D721Med (cell line): ENCODE data around the gene NES.

Experiments used
- DNase-seq: peaks from one replicate; pipeline ENCODE4 v3.0.0; 2011; ENCODE audit warnings: low spot score; ENCODE audit not compliant: insufficient read length
- FAIRE-seq: peaks from 2 replicates; lab custom pipeline; 2011; peaks lifted over from hg19 to GRCh38; lab: Jason Lieb, UNC
- TF ChIP-seq, protein P1 (sequence below): IDR thresholded peaks from 2 replicates; pipeline ENCODE4 v1.5.1; 2012; ENCODE audit warnings: mild to moderate bottlenecking, control low read depth; ENCODE audit not compliant: insufficient read depth; ENCODE audit errors: missing control alignments

NES gene

GRCh38 chr1:156693848-156694689 is 16.9 kb upstream of the NES start:
- FAIRE-seq (no peak), DNase-seq (no peak)
- TF ChIP-seq, protein P1, sequence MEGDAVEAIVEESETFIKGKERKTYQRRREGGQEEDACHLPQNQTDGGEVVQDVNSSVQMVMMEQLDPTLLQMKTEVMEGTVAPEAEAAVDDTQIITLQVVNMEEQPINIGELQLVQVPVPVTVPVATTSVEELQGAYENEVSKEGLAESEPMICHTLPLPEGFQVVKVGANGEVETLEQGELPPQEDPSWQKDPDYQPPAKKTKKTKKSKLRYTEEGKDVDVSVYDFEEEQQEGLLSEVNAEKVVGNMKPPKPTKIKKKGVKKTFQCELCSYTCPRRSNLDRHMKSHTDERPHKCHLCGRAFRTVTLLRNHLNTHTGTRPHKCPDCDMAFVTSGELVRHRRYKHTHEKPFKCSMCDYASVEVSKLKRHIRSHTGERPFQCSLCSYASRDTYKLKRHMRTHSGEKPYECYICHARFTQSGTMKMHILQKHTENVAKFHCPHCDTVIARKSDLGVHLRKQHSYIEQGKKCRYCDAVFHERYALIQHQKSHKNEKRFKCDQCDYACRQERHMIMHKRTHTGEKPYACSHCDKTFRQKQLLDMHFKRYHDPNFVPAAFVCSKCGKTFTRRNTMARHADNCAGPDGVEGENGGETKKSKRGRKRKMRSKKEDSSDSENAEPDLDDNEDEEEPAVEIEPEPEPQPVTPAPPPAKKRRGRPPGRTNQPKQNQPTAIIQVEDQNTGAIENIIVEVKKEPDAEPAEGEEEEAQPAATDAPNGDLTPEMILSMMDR, result no peak

DNA sequence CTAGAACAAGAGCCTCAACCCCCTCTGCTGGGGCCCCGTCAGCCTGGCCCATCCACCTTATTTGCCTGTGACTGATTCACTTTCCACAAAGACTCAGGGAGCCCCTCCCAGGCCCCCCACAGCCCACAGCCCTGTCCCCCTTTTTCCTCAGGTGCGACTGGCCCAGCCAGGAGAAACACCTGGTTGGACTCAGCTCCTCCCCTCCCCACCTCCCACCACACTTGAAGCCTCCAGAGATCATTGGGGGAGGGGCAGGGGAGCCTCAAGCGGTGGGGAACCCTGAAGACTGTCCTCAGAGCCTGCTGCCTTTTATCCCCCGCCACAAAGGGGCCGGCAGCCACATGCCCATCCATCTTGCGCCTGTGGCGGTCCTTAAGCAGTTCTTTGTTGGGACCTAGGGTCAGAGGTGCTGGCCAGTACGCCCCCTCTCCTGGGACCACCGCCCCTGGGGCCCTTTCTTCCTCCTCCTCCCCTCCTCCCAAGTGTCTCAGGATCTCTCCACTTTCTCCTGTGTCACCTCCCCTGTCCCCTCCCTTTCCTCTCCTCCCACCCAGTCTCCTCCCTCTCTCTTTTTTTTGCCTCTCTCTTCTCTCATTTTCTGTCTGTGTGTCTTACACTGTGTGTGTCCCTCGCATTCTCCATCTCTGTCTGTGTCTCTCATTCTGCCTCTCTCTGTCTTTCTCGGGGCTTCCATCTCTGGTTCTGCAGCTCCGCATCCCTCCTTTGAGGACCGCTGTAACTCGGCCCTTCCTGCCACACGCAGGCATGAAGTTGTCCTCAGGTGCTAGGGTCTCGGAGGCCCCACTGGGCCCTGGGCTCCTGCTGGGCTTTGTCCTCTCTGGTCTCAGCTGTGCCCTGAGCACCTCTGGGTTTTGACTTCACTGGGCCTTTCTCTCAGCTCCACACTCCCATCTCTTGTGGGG is 16.0 kb upstream of the NES start:
- no peak for DNase-seq
- FAIRE-seq, result no peak

GRCh38 chr1:156692441-156692924 is 15.3 kb upstream of the NES start:
- no peak for FAIRE-seq
- DNase-seq, result no peak
- TF ChIP-seq, protein P1, result no peak

More for the DNA sequence above, 16.0 kb upstream of the NES start:
- TF ChIP-seq, protein P1, result no peak

DNA sequence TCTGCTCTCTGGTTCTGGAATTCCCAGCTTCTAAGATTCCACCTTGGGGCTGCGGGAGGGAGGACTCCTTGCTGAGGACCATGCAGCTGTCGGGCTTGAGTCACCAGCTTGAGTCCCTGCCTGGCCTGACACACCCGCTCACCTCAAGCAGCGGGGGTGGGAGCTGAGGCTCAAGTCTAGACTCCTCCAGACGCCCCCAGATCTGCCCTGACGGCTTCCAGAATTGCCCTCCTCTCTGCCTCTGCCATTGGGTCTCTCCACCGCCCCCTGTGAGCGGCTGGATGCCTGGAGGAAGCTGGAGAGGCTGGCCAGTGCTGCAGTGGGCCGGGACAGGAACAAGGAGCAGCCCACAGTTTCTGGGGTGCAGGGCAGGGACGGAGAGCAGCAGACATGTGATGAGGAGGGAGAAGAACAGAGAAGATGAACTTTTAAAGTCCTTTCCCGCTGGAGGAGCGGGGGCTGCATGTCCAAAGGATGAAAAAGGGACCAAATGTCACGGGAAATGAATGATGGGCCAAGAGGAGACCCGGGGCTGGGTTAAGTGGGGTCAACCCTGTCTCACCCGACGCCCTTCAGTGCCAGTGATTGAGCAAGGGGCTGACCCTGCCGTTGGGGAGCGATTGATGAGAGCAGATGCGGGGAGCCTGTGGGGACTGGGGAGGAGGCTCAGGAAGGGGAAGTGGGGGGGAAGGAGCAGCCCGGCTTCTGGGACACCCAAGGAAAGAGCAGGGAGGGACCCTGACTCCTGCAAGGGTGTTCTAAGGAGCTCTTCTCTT is 14.6 kb upstream of the NES start:
- TF ChIP-seq, protein P1, result no peak
- DNase-seq, result no peak
- FAIRE-seq, result no peak

DNA sequence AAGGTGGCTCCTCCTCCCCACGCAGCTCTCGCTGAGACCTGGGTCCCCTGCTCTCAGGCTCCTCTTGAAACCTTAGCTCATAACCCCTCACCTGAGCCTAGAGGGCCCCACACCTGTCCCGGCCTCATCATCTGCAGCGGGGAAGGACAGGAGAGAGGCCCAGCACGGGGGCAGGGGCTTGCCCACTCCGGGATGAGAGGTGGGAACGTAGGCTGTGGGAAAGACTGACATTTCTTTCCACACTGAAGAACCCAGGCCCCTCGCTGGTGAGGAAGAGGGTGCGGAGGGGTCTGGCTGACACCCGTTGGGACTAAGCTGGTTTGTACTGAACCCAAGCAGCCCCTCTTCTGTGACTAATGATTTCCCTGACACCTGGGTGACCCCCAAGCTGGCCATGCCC is 14.0 kb upstream of the NES start:
- no peak for DNase-seq
- TF ChIP-seq, protein P1, result no peak
- no peak for FAIRE-seq

DNA sequence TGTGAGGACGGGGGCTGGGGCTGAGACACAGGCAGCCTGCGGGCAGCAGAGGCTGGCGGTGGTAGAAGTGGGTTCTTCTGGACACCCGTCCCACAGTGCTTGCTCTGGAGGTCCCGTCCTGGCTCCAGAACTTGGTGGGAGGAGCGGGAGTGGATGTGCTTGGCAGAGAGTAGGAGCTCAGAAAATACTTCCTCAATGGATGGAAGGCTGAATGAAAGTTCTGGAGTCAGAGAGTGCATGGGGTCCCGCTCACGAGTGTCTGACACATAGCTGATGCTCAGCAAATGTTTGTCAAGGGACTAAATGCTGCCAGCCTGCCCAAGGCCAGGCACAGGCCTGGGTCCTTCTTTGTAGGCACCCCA is 13.4 kb upstream of the NES start:
- FAIRE-seq, result no peak
- TF ChIP-seq, protein P1, result no peak

More for the DNA sequence above, 13.4 kb upstream of the NES start:
- DNase-seq, result no peak
